Suppressor macrophage treated with lipopolysaccharide for 1 hour (primary cell): Measurements from ENCODE around the gene SIPA1L3.
"Not testable (repeated sequence)": the region's sequence is repeated elsewhere in the genome, so short reads cannot be mapped to it uniquely, and the experiment has no call there.

ENCODE experiments used
- DNase-seq, 3 donors: peaks; one replicate each; pipeline ENCODE4 v3.0.0-alpha.2; 2020 to 2022

Gene SIPA1L3

DNA sequence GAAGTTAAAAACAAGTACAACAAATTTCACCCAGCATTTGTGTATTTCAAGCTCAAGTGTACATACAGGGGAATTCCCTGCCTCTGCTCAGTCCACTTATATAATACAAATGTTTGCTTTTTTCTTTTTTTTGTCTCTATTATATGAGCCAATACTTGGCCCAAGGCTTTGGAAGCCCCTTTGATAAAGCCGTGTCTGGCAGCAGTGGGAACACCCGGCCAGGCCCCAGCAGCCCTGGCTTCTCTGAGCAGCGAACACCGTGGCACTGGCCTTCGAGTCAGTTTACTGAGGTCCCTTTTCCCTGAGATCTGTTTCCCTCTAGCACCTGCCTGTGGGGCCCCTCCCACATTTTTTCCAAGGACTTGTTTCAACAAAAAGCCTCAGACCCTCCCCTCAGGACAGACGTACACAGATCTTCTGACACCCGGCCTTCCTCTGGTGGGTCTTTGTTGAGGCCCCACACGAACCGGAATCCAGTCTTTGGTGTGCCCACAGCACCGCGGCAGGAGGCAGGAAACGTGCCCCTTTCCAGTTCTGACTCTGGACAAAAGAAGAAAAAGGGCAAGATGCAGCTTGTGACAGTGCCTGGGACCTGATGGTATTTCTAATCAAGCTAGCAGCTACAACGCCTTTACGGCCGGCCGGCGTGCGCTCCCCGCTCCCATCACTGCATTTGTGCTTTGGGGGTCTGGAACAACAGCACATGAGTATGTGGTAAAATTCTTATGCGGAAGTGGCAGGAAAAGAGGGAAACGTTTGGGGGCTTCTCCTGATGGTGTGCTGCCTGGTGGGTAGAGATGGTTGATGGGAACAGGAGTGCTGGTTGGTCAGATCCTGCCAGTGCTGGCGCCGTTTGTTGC is 13.8 kb downstream of the SIPA1L3 start:
- no peak for DNase-seq

DNA sequence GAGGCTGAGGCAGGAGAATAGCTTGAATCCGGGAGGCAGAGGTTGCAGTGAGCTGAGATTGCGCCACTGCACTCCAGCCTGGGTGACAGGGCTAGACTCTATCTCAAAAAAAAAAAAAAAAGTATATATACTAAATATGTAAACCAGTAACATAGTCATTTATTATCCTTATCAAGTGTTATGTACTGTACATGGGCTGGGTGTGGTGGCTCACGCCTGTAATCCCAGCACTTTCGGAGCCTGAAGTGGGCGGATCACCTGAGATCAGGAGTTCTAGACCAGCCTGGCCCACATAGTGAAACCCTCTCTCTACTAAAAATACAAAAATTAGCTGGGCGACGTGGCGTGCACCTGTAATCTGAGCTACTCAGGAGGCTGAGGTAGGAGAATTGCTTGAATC is 17.6 kb downstream of the SIPA1L3 start:
- DNase-seq, result not testable (repeated sequence)

DNA sequence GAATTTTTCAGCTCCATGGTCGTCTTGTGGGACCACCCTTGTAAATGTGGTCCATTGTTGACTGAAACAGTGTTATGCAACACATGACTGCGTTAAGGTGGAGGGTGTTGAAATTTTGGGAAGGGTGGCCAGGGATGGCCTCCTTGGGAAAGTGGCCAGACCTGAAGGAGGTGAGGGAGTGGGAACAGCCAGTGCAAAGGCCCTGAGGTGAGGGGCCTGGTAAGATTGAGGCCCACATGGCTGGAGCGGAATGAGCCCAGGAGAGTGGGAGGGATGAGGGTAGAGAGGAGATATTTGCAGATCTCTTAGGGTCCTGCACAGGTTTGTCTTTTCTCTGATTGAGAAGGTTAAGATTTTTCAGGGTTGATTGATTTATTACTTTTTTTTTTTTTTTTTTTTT is 18.2 kb downstream of the SIPA1L3 start:
- DNase-seq, result no peak

DNA sequence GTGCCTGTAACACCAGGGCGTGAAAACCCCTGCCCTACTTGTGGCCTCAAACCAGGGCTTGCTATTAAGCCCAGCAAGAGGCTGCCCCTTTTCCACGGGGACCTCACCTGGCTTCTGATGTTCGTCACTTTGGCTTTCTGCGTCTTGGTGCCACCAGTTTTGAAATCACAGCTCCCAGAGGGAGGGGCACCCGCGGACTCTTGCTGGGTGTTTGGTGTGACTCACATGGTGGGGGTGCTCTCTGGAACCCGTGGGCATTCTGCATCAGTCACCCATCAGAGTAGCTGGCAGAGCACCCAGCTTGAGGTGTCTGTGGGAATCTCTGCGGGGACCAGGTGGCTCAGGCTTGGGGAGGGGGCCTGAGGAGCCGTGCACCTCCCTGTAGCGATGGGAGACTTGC is 19.2 kb downstream of the SIPA1L3 start:
- no peak for DNase-seq

DNA sequence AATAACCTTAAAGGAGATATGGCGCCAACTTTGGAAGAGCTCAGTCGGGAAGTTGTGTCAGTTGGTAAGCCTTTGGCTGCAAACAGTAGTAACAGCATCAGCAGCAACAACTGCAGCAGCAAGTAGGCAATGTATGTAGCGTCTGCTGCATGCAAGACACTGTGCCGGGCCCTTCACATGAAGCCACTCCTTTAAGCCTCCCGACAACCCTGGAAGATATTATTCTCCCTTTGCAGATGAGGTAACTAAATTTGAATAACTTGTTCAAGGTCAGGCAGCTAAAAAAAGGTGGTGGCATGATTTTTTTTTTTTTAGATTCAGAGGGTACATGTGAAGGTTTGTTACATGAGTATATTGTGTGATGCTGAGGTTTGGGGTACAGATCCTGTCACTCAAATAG is 19.7 kb downstream of the SIPA1L3 start:
- DNase-seq, result no peak

DNA sequence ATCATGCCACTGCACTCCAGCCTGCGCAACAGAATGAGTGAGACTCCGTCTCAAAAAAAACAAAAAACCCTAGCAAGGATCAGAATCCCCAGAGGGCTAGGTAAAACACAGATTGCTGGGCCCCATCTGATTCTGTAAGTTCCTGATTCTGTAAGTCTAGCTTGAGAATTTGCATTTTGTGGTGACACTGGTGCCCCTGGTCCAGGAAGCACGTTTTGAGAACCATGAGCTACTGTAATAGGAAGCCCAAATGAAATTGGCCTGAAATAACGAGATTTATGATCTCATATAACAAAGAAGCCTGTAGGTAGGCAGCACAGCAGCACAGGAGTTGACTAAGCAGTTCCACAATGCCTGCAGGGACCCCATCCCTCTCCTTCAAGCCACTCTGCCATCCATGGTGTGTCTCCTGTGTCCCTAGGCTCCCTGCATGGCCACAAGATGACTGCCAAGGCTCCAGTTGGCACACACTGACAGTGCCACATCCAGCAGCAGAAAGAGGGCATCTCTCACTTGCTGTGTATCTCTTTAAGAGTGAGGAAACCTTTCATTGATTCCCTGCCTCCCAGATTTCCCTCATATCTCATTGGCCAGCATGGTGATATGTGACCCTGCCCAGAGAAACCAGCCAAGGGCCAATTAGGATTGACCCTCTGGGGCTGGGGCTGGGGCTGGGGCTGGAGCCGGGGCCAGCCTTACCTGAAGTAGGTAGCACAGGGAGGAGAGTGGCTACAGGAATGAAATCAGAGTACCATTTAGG is 21.7 kb downstream of the SIPA1L3 start:
- peak; percentile 49 to 57 (median 53) for DNase-seq

DNA sequence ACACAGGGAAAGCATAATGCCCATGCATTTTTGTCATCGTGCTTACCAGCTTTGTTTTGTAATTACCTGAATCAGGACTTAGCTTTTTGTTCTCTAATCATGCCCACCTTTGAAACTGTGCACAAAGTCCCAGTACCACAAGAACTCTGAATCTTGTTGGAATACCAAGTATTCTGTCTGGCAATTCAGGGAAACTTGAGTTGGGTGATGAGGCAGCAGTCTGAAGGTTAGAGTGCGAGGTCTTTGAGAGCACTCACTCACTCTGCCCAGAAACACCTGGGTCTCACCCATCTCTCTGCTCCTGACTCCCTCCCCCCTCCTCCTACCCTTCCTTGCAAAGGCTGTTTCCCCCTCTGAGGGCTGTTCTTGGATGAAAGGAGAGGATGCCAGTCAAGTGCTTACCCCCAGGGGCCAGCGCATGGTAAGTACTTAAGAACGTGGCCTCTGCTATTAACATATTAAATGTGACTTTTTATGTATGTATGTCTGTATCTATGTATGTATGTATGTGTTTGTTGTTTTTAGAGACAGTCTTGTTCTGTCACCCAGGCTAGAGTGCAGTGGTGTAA is 22.4 kb downstream of the SIPA1L3 start:
- no peak for DNase-seq

DNA sequence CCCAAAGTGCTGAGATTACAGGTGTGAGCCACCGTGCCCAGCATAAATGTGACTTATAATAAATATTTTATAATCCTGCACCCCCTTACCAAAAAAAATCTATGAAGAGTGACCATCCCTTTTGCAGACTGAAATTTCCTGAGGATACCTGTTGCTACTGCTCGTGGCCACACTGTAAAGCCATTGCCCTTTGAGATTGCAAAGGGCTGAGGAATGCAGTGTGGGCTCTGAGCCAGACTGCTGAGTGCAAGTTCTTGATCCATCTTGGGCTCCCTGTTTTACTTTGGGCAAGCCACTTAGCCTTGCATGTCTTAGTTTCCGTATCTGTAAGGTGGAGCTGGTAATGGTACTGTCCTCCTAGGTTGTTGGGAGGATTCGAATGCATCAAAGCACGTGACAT is 23.4 kb downstream of the SIPA1L3 start:
- DNase-seq, result no peak

DNA sequence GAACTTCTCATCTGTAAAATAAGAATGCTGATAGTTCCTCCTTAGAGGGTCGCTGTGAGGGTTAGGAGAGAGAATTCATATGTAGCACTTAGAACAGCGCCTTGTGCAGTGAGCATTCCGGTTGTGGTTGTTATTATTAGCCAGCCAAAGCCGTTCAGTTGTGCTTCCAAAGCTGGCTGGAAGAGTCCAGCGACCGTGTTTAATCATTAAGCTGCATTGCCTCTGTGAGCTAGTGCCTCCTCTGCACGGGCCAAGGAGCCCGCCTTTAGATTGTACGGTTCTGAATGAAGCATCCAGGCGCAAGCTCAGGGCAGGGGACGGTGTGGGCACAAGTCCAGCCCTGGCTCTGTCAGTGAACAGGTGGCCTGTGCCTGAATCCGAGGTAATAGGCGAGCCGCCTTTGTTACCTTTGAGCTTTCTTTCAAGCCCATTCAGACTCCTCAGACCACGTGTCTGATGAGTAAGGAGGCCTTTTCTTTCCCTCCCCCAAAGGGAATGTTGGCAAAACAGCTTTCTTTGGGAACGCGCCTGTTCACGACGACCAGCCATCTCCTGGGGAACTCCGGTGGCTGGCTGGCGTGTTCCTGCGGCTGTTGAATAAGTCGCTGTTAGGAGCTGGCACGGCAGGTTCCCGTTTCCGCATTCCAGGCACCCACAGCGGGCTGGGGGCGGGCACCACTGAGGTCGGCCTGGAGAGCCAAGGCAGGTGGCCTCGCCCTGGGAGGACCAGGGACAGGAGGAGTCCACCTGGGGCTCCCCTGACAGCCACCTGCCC is 25.1 kb downstream of the SIPA1L3 start:
- peak; percentile 82 to 89 (median 84) for DNase-seq

DNA sequence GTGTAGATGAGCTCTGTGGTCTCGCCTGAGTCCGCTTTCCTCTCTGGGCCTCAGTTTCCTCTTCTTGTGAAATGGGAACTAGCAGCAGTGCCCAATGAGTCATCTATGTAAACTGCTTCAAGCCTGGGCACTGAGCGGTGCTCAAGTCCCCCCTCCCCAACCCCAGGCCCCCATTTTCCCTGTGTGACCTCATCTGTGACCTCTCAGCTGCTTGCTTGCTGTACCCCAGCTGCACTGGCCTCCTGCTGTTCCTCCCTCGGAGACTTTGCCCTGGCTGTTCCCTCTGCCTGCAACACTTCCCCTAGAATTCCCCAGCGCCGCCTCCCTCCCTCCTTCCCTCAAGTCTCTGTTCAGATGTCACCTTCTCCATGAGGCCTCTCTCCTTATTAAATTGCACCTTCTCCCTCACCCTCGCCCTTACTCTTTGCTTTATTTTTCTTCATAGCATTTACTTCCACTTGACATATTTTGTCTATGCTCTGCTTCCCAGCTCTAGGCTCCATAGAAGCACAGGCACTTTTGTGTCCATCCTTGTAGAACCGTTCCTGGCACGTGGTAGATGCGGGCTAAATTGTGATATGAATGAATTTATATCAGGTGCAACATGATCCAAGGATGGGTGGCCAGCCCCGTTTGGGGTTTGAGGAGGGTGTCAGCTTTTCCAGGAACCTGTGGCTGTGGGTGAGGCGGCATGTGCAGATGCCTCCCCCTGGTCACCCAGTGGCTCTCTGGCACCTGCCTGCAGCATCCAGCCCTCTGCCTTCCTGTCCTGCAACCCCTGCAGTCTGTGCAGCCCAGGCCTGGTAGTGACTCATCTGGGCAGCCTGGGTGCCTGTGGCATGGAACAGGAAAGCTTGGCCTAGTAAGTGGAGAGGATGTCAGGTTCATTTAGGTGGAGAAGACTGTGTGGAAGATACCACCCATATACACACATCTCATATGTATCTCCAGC is 26.3 kb downstream of the SIPA1L3 start:
- DNase-seq, result peak; percentile 53 to 66 (median 56)

DNA sequence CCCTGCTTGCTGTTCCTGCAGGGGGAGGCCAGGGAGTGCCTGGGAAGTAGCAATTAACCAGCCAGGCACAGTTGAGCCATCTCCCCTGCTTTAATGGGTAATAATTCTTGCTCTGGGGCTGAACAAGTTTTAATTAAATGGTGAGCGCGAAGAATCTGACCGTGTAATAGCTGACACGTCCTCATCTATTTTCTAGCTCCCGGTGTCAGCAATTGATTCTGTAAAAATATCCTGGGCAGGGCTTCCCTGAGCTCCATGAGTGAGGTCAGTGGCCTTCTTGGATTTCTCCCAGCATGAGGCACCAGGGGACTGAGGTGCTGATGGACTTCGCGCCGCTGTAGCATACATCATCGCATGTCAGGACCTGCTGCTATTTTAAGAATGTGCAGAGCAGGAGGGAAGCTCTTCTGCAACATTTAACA is 26.9 kb downstream of the SIPA1L3 start:
- no peak for DNase-seq

DNA sequence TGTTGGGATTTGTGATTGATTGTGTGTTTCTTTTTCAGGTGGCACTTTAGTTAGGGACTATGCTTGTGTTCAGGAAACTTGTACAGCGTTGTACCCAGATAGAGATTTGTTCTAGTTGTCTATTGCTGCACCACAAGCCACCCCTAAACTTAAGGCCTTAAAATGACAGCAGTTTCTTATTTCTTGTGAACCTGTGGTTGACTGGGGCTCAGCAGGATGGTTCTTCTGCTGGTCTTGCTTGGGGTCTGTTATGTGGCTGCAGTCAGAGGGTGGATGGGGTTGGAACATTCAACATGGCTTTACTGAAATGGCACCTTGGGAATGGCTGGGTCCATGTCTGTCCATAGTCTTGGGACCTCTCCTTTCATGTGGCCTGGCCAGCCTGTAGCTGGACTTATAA is 28.3 kb downstream of the SIPA1L3 start:
- DNase-seq, result no peak

DNA sequence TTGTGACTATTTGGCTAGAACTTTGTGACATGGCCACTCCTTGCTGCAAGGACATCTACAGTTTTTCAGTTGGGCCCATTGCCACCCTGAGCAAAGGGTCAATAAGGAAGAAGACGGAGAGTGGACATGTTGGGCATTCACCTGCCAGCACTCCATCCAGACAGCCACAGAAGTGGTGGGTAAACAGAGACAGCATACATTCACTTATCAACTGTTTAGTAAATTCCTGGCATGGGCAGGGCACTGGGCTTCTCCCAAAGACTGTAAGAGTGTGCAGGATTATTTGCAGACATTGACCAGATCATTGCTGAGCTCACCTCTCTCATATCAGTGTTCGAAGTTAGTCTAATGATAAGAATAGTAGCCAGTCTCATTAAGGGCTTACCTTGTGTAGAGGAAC is 29.2 kb downstream of the SIPA1L3 start:
- no peak for DNase-seq

DNA sequence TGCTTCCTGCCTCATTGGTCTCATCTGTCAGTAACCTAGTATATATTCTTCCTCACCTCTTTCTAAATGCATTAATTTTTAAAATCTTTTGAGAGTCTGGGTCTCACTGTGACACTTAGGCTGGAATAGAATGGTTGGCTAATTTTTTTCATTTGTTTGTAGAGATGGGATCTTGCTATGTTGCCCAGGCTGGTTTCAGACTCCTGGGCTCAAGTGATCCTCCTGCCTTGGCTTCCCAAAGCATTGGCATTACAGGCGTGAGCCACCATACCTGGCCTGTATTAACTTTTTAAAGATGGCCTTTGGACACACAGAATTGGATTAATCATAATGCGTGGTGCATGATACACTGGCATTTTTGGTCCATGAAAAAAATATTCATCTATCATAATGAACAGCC is 29.9 kb downstream of the SIPA1L3 start:
- no peak for DNase-seq

DNA sequence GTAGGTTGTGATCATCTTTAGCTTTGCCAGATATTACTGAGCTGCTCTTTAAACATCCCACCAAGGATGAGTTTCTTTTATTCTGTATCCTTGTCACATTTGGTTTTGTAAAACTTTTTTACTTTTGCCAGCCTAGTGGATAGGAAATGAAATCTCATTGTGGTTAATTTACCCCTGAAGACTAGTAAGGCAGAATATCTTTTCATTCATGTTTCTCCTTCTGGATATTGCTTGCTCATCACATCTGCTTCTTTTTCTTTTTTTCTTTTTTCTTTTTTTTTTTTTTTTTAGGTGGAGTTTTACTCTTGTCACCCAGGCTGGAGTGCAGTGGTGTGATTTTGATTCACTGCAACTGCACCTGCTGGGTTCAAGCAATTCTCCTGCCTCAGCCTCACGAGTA is 31.3 kb downstream of the SIPA1L3 start:
- DNase-seq, result no peak

DNA sequence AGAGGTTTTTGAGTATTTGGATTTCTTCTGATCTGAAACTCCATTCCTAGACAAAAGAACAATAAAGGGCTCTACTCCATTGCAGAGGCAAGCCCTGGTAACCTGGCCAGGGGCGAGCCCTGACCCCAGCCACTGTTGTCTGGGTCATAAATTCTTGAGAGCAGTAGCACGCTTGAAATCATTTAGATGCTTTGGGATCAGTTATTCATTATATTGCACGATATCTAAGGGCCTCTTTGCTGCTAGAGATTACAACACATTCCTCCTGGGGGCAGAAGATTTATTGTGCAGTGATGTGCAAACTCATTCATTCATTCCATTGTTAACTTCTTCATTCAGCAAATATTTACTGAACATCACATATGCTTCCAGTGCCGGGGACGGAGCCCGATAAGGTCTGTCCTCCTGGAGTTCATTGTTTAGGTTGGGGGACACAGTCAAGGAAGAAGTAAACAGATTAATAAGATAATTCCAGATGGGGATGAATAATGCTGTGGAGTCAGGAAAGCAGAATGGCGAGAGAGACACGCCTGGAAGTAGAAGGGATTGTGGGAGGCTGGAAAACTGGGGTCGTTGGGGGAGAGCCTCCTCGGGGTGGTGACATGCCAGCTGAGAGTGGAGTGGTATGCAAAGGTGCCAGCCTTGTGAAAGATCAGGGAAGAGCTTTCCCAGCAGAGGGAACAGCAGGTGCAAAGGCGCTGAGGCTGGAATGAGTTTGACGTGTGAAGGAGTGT is 34.9 kb downstream of the SIPA1L3 start:
- no peak for DNase-seq

DNA sequence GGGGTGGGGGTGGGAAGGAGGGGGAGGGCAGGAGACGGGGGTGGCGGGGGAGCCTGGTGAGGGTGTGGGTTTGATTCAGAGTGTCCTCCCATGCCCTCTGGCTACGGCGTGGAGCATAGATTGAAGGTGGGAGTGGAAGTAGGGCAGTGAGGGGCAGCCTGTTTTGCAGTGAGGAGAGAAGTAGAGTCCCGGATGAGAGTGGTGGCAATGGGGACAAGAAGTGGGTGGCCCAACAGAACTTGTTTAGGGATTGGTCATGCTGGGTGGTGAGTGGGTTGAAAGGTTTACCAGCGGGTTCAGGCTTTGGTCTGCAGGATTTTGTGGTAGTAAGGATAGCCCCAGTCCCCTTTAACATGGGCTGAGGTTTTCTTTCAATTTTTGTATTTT is 35.5 kb downstream of the SIPA1L3 start:
- DNase-seq, result no peak

DNA sequence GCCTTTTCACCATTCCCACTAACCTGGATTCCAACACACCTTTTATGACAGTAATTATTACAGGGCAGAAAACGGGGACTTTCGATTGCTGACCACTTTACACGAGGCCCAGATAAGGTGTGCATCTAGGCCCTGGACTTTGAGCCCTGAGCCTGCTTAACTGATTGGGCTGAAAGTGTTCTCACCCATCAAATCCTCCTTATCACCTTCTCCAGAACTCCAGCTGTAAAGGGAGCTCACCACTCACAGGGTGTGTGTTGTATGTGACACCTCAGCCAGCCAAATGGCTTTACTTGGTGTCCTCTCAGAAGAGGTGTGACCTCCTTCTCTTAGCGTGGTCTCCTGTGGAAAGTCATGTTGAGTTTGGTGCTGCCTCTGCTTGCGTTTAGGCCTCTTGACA is 36.5 kb downstream of the SIPA1L3 start:
- no peak for DNase-seq

DNA sequence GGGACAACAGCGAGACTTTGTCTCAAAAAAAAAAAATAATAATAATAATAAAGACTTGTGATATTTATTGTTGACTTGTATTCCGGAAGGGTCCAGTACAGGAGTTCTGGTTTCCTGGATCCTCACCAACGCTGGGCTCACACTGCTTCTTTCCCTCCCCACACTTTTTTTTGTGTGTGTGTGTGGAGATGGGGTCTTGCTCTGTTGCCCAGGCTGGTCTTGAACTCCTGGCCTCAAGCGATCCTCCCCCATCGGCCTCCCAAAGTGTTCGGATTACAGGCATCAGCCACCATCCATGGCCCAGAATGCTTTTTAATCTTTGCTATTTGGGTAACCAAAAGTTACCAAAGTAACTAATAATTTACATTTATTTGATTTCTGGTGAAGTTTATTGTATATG is 39.1 kb downstream of the SIPA1L3 start:
- DNase-seq, result no peak

DNA sequence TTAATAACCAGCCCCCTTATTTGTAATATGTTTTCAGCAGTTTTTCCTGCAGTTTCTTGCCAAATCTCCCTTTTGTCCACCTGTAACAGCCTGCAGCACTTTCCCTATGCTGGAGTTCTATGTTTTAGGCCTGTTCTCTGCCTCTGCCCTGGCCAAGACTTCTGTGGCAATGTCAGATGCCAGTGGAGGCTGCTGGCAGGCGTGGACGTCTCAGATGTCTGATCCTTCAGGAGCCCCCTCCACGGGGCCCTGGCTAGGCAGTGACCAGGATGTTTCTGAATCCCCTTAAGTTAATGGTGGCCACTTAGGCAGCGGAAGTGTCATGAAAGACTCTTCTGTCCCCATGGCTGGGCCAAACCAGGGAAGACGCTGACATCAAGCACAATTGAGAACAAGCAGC is 40.8 kb downstream of the SIPA1L3 start:
- no peak for DNase-seq

DNA sequence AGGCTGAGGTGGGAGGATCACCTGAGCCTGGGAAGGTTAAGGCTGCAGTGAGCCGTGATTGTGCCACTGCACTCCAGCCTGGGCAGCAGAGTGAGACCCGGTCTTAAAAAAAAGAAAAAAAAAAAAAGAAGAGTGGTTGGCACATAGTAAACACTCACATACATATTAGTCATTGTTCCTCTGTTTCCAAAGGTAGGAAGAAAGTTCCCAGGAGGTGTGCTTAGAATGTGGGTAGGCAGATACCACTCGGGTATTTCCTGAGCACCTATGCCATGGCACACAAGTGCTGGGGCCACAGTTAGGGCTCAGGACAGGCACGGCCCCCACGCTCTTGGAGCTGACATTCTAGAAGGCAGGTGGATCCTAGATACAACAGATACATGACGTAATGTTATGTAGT is 41.4 kb downstream of the SIPA1L3 start:
- DNase-seq, result no peak
